A549 (cell line): Measurements from ENCODE around the gene PLEKHA6. TPM values are rescaled to one million over a fixed set of nuclear protein-coding genes. Genes with fewer than 3 reads are reported as not detected.

ENCODE experiments used
- ATAC-seq, 2 experiments: fragments of 200-7000 bp in 1 of 2; fragments of >200 bp in 1 of 2; cut with Nextera tagmentation in 1 of 2; cut with Tn5 transposase in 1 of 2; 3 replicates each; pipeline versions ENCODE4 v1.8.0 to v1.9.1; 2018 to 2020; ENCODE audit warnings: mild to moderate bottlenecking in 1 of 2, moderate library complexity in 1 of 2
- CTCF ChIA-PET: fragments of 300-600 bp; sonication (Branson Sonifier 250); formaldehyde crosslinking; extraction: SDS; loops from one replicate; lab custom pipeline; 2021; ENCODE audit warnings: antibody characterized with exemption, inconsistent platforms; lab: Yijun Ruan, JAX
- POLR2A ChIA-PET: fragments of 350-600 bp; formaldehyde crosslinking; extraction: SDS; loops from one replicate; lab custom pipeline; 2021; ENCODE audit warnings: antibody characterized with exemption, inconsistent platforms; lab: Yijun Ruan, JAX
- DNase-seq, 2 experiments: peaks; one replicate each; pipeline versions ENCODE4 v3.0.0 to v3.0.0-alpha.2; 2011 to 2016; ENCODE audit warnings: low read depth in 1 of 2, low spot score in 1 of 2
- FAIRE-seq: peaks from 2 replicates; lab custom pipeline; 2011; peaks lifted over from hg19 to GRCh38; lab: Jason Lieb, UNC
- H3K27ac ChIP-seq, 2 experiments: fragments of >200 bp; sonication (Bioruptor Twin); formaldehyde crosslinking; 3 replicates each; pipeline ENCODE4 v1.5.1; 2016 to 2017
- H3K4me1 ChIP-seq: fragments of >200 bp; sonication (Bioruptor Twin); formaldehyde crosslinking; 3 replicates; pipeline ENCODE4 v1.6.1; 2016
- H3K4me2 ChIP-seq: fragments of >200 bp; sonication (Bioruptor Twin); formaldehyde crosslinking; 3 replicates; pipeline ENCODE4 v1.6.1; 2016
- H3K4me3 ChIP-seq: fragments of >200 bp; sonication (Bioruptor Twin); formaldehyde crosslinking; 3 replicates; pipeline ENCODE4 v1.5.1; 2016
- H3K9me3 ChIP-seq: fragments of >200 bp; sonication (Bioruptor Twin); formaldehyde crosslinking; 3 replicates; pipeline ENCODE4 v1.6.1; 2016
- ATOH8 ChIP-seq: fragments of 250-450 bp; sonication (Bioruptor Pico); IDR thresholded peaks from 2 replicates; pipeline ENCODE4 v1.5.0; 2020; ENCODE audit warnings: low read depth, mild to moderate bottlenecking, moderate library complexity
- BCL3 ChIP-seq: fragments of >200 bp; sonication (Bioruptor Twin); formaldehyde crosslinking; IDR thresholded peaks from 3 replicates; pipeline ENCODE4 v1.6.1; 2016
- BHLHE40 ChIP-seq: IDR thresholded peaks from 2 replicates; pipeline ENCODE4 v1.6.1; 2012; ENCODE audit warnings: low read depth, low read length, inconsistent platforms
- CEBPB ChIP-seq, 2 experiments: fragments of >200 bp in 1 of 2; sonication (Bioruptor Twin) in 1 of 2; formaldehyde crosslinking in 1 of 2; IDR thresholded peaks; 2 replicates each; pipeline ENCODE4 v1.6.1; 2012 to 2016
- E2F6 ChIP-seq: IDR thresholded peaks from 2 replicates; pipeline ENCODE4 v1.6.1; 2012; ENCODE audit warnings: low read depth, borderline replicate concordance
- EHF ChIP-seq: fragments of 250-450 bp; sonication (Bioruptor Pico); IDR thresholded peaks from 2 replicates; pipeline ENCODE4 v1.5.0; 2020; ENCODE audit warnings: mild to moderate bottlenecking
- EHMT2 ChIP-seq: fragments of 200-600 bp; sonication (generic); IDR thresholded peaks from 2 replicates; pipeline ENCODE4 v1.6.1; 2016; ENCODE audit warnings: antibody characterized with exemption, low read depth, mild to moderate bottlenecking, moderate library complexity
- ELK1 ChIP-seq: fragments of 150-350 bp; IDR thresholded peaks from 2 replicates; pipeline ENCODE4 v1.6.1; 2014; ENCODE audit warnings: low read depth, mild to moderate bottlenecking, low read length
- FOSB ChIP-seq: fragments of 250-450 bp; sonication (Bioruptor Pico); IDR thresholded peaks from 2 replicates; pipeline ENCODE4 v1.5.0; 2020; ENCODE audit warnings: mild to moderate bottlenecking, moderate library complexity
- HEYL ChIP-seq: fragments of 250-450 bp; sonication (Bioruptor Pico); IDR thresholded peaks from 2 replicates; pipeline ENCODE4 v1.8.0; 2021; ENCODE audit warnings: mild to moderate bottlenecking, moderate library complexity
- HOXA7 ChIP-seq: fragments of 250-450 bp; sonication (Bioruptor Pico); IDR thresholded peaks from 2 replicates; pipeline ENCODE4 v1.5.0; 2020; ENCODE audit warnings: mild to moderate bottlenecking, moderate library complexity
- HOXB13 ChIP-seq: fragments of 250-450 bp; sonication (Bioruptor Pico); IDR thresholded peaks from 2 replicates; pipeline ENCODE4 v1.5.0; 2020; ENCODE audit warnings: low read depth, mild to moderate bottlenecking, moderate library complexity
- JUNB ChIP-seq: fragments of >200 bp; sonication (Bioruptor Twin); formaldehyde crosslinking; IDR thresholded peaks from 2 replicates; pipeline ENCODE4 v1.6.1; 2016
- KDM5A ChIP-seq: fragments of 200-600 bp; sonication (generic); IDR thresholded peaks from 2 replicates; pipeline ENCODE4 v1.6.1; 2016; ENCODE audit warnings: antibody characterized with exemption, mild to moderate bottlenecking
- MAFK ChIP-seq: fragments of 450-650 bp; IDR thresholded peaks from 2 replicates; pipeline ENCODE4 v1.6.1; 2014; ENCODE audit not compliant: partially characterized antibody
- NFE2L2 ChIP-seq: fragments of 150-350 bp; conservative IDR thresholded peaks from 2 replicates; pipeline ENCODE4 v1.6.1; 2014; ENCODE audit warnings: low read length
- NR3C1 ChIP-seq: fragments of >200 bp; sonication (Bioruptor Twin); formaldehyde crosslinking; IDR thresholded peaks from 3 replicates; pipeline ENCODE4 v1.6.1; 2017
- PBX3 ChIP-seq: IDR thresholded peaks from 2 replicates; pipeline ENCODE4 v1.6.1; 2012
- POLR2A ChIP-seq: IDR thresholded peaks from 2 replicates; pipeline ENCODE4 v1.6.1; 2012; ENCODE audit warnings: mild to moderate bottlenecking, low read length
- POLR2AphosphoS2 ChIP-seq: conservative IDR thresholded peaks from 2 replicates; pipeline ENCODE4 v1.6.1; 2012; ENCODE audit warnings: low read length, improper control_type of control experiment, inconsistent platforms
- RARB ChIP-seq: fragments of 250-450 bp; sonication (Bioruptor Pico); IDR thresholded peaks from 2 replicates; pipeline ENCODE4 v1.8.0; 2021; ENCODE audit warnings: mild to moderate bottlenecking, moderate library complexity
- RFX5 ChIP-seq: fragments of 450-650 bp; IDR thresholded peaks from 2 replicates; pipeline ENCODE4 v1.7.1; 2014; ENCODE audit warnings: antibody characterized with exemption, mild to moderate bottlenecking, moderate library complexity
- SMC3 ChIP-seq: fragments of >200 bp; sonication (Bioruptor Twin); formaldehyde crosslinking; IDR thresholded peaks from 3 replicates; pipeline ENCODE4 v1.6.1; 2018; ENCODE audit warnings: inconsistent platforms
- TFCP2L1 ChIP-seq: fragments of 250-450 bp; sonication (Bioruptor Pico); IDR thresholded peaks from 2 replicates; pipeline ENCODE4 v1.5.0; 2021; ENCODE audit warnings: mild to moderate bottlenecking
- TP53 ChIP-seq: fragments of 250-450 bp; sonication (Bioruptor Pico); IDR thresholded peaks from 2 replicates; pipeline ENCODE4 v1.5.0; 2021; ENCODE audit warnings: mild to moderate bottlenecking, moderate library complexity
- ZFP36 ChIP-seq: fragments of 450-650 bp; IDR thresholded peaks from 2 replicates; pipeline ENCODE4 v1.6.1; 2014; ENCODE audit warnings: borderline replicate concordance; ENCODE audit not compliant: partially characterized antibody
- ZSCAN20 ChIP-seq: fragments of 250-450 bp; sonication (Bioruptor Pico); IDR thresholded peaks from 2 replicates; pipeline ENCODE4 v1.8.0; 2022; ENCODE audit warnings: mild to moderate bottlenecking, moderate library complexity
- WGBS: methylation state at CpG from one replicate; pipeline ENCODE4 v1.1.6; 2017; ENCODE audit errors: missing lambda C conversion rate; 5-methylcytosine and 5-hydroxymethylcytosine counted together
- polyA plus RNA-seq, 4 experiments: library from polyadenylated mRNA; depleted of rRNA in 3 of 4; stranded (reverse); fragments of >200 nt; fragmentation: RNase III in 1 of 4; extraction: RNeasy Plus Mini Kit Qiagen cat#74134 plus additional on column Dnase treatment in 1 of 4; gene quantifications; 2 replicates in 3 of 4; 3 replicates in 1 of 4; pipeline ENCODE4 v1.2.3, GENCODE V29; 2011 to 2017

The PLEKHA6 gene
- polyA plus RNA-seq, 2 of the 4 experiments (the other 2 are of a cell fraction): 13.0 to 26.2 TPM

GRCh38 chr1:204177133-204177532, 182.6 kb downstream of the PLEKHA6 start:
- ATAC-seq: no peak; a peak in 1 of 6 replicates
- TF ChIP-seq KDM5A (no peak), POLR2AphosphoS2 (no peak), NFE2L2 (no peak), ATOH8 (no peak), BHLHE40 (no peak), CEBPB (IDR thresholded peaks at IDR 0.05) (no peak), EHF (CRISPR knock-in tag) (no peak), SMC3 (no peak), RFX5 (no peak), ZFP36 (no peak), BCL3 (no peak)
- ChIA-PET POLR2A (no interaction called here), CTCF (interaction anchor here (1.1 to 16.3 kb wide), 9 partner anchors 10 to 326 kb away, joined by 3 to 314 read pairs (median 5); partner anchors contain the start of gene REN)
- no peak for FAIRE-seq
- 21% methylated on average over 4 of the region's 4 CpGs for WGBS
- H3K4me1 ChIP-seq: peaks cover 1% of the 10 kb centered on the region; the same call in 1 of the 3 replicates
- H3K9me3 ChIP-seq: no peaks in the 10 kb centered on the region
- H3K4me3 ChIP-seq: no peak overlapping the region
- no peak overlapping the region for H3K4me2 ChIP-seq
- DNase-seq: peak in 1 of 2 experiments; percentile 16
- H3K27ac ChIP-seq: no peak overlapping the region

GRCh38 chr1:204176049-204176448, 183.7 kb downstream of the PLEKHA6 start:
- ChIA-PET CTCF (interaction anchor here (0.8 to 16.3 kb wide), 9 partner anchors 11 to 327 kb away, joined by 3 to 314 read pairs (median 3); no protein-coding TSS in a partner anchor), POLR2A (no interaction called here)
- DNase-seq: no peak
- ATAC-seq: no peak
- H3K4me3 ChIP-seq: no peak overlapping the region
- FAIRE-seq: no peak
- H3K4me2 ChIP-seq: no peak overlapping the region
- peaks cover 5% of the 10 kb centered on the region; the same call in 2 of the 3 replicates for H3K4me1 ChIP-seq
- H3K9me3 ChIP-seq: no peaks in the 10 kb centered on the region
- no peak for TF ChIP-seq HOXB13
- no peak for TF ChIP-seq TFCP2L1 (CRISPR knock-in tag)
- TF ChIP-seq TP53 (CRISPR knock-in tag): no peak
- TF ChIP-seq ATOH8: no peak
- TF ChIP-seq HEYL (CRISPR knock-in tag): no peak
- TF ChIP-seq ZSCAN20 (CRISPR knock-in tag): no peak
- no peak overlapping the region for H3K27ac ChIP-seq
- WGBS: 60% methylated on average over 5 of the region's 5 CpGs

GRCh38 chr1:204174958-204175357, 184.8 kb downstream of the PLEKHA6 start:
- H3K4me3 ChIP-seq: no peak overlapping the region
- peaks cover 7% of the 10 kb centered on the region for H3K9me3 ChIP-seq
- TF ChIP-seq ZSCAN20 (CRISPR knock-in tag) (no peak), EHMT2 (no peak), POLR2A (no peak), KDM5A (no peak), HOXA7 (CRISPR knock-in tag) (no peak), TFCP2L1 (CRISPR knock-in tag) (no peak), ATOH8 (no peak), E2F6 (no peak), PBX3 (no peak), FOSB (CRISPR knock-in tag) (no peak), POLR2AphosphoS2 (no peak), RARB (CRISPR knock-in tag) (no peak), ELK1 (no peak), MAFK (no peak), JUNB (no peak), NR3C1 (no peak)
- no peak overlapping the region for H3K27ac ChIP-seq
- CTCF ChIA-PET: interaction anchor here (0.8 to 16.3 kb wide), 5 partner anchors 13 to 328 kb away, joined by 3 to 314 read pairs (median 34); no protein-coding TSS in a partner anchor
- ATAC-seq (no peak), FAIRE-seq (no peak), DNase-seq (no peak)
- no peak overlapping the region for H3K4me2 ChIP-seq
- WGBS: 27% methylated on average over 3 of the region's 3 CpGs
- POLR2A ChIA-PET: no interaction called here
- peaks cover 5% of the 10 kb centered on the region; the same call in 2 of the 3 replicates for H3K4me1 ChIP-seq
